ENCODE results near the gene KLHL28.

KLHL28 gene

GRCh38 chr14:44954750-44955149 is 7.0 kb downstream of the KLHL28 start:
- no peak for TF ChIP-seq CTCF (conservative IDR thresholded peaks at IDR 0.05; ENCODE audit: low read depth, low read length)
- H3K27me3 ChIP-seq (ENCODE audit: insufficient read depth, low read depth) = no peaks in the 10 kb centered on the region
- H3K9ac ChIP-seq = no peak overlapping the region
- H3K79me2 ChIP-seq (ENCODE audit: insufficient read depth, low read depth) = peaks cover 43% of the 10 kb centered on the region
- no peak overlapping the region for H3K4me3 ChIP-seq (IDR thresholded peaks at IDR 0.05; ENCODE audit: insufficient read depth, low read depth, low read length)
- H2AFZ ChIP-seq (ENCODE audit: low read depth) = no peak overlapping the region
- no peaks in the 10 kb centered on the region; the same call in 1 of the 2 replicates for H4K20me1 ChIP-seq (ENCODE audit: insufficient read depth)
- peaks cover 24% of the 10 kb centered on the region for H3K4me1 ChIP-seq (ENCODE audit: low read depth, poor library complexity, severe bottlenecking)
- no peaks in the 10 kb centered on the region for H3K36me3 ChIP-seq (ENCODE audit: insufficient read depth)
- no peak overlapping the region for H3K27ac ChIP-seq
- H3K4me2 ChIP-seq = no peak overlapping the region

- no peak overlapping the region for H3K4me2 ChIP-seq
- TF ChIP-seq CTCF (conservative IDR thresholded peaks at IDR 0.05; ENCODE audit: low read depth, low read length) = no peak
- no peak overlapping the region for H3K27ac ChIP-seq
- H3K4me1 ChIP-seq (ENCODE audit: low read depth, poor library complexity, severe bottlenecking) = peaks cover 2% of the 10 kb centered on the region
- H3K36me3 ChIP-seq (ENCODE audit: insufficient read depth) = no peaks in the 10 kb centered on the region
- no peaks in the 10 kb centered on the region; the same call in 1 of the 2 replicates for H4K20me1 ChIP-seq (ENCODE audit: insufficient read depth)
- H3K79me2 ChIP-seq (ENCODE audit: insufficient read depth, low read depth) = peaks cover 23% of the 10 kb centered on the region
- H3K4me3 ChIP-seq (IDR thresholded peaks at IDR 0.05; ENCODE audit: insufficient read depth, low read depth, low read length) = no peak overlapping the region
- no peak overlapping the region for H3K9ac ChIP-seq
- H2AFZ ChIP-seq (ENCODE audit: low read depth) = no peak overlapping the region
- H3K27me3 ChIP-seq (ENCODE audit: insufficient read depth, low read depth) = no peaks in the 10 kb centered on the region
Measured at GRCh38 chr14:44952391-44953110, 9.2 kb downstream of the KLHL28 start.

GRCh38 chr14:44951051-44951450 is 10.7 kb downstream of the KLHL28 start:
- Histone ChIP-seq H3K79me2 (ENCODE audit: insufficient read depth, low read depth) (peaks cover 8% of the 10 kb centered on the region; the same call in 1 of the 2 replicates), H3K27ac (no peak overlapping the region), H3K27me3 (ENCODE audit: insufficient read depth, low read depth) (no peaks in the 10 kb centered on the region), H2AFZ (ENCODE audit: low read depth) (no peak overlapping the region), H3K9ac (no peak overlapping the region), H3K4me2 (no peak overlapping the region), H4K20me1 (ENCODE audit: insufficient read depth) (no peaks in the 10 kb centered on the region), H3K36me3 (ENCODE audit: insufficient read depth) (no peaks in the 10 kb centered on the region), H3K4me3 (IDR thresholded peaks at IDR 0.05; ENCODE audit: insufficient read depth, low read depth, low read length) (no peak overlapping the region), H3K4me1 (ENCODE audit: low read depth, poor library complexity, severe bottlenecking) (no peaks in the 10 kb centered on the region)
- no peak for TF ChIP-seq CTCF (conservative IDR thresholded peaks at IDR 0.05; ENCODE audit: low read depth, low read length)

GRCh38 chr14:44945264-44945663 is 16.5 kb downstream of the KLHL28 start:
- Histone ChIP-seq H3K79me2 (ENCODE audit: insufficient read depth, low read depth) (no peaks in the 10 kb centered on the region), H3K9ac (no peak overlapping the region), H3K4me2 (no peak overlapping the region), H3K27ac (no peak overlapping the region), H4K20me1 (ENCODE audit: insufficient read depth) (no peaks in the 10 kb centered on the region), H3K27me3 (ENCODE audit: insufficient read depth, low read depth) (no peaks in the 10 kb centered on the region), H3K4me1 (ENCODE audit: low read depth, poor library complexity, severe bottlenecking) (no peaks in the 10 kb centered on the region), H2AFZ (ENCODE audit: low read depth) (no peak overlapping the region), H3K36me3 (ENCODE audit: insufficient read depth) (no peaks in the 10 kb centered on the region), H3K4me3 (IDR thresholded peaks at IDR 0.05; ENCODE audit: insufficient read depth, low read depth, low read length) (no peak overlapping the region)
- no peak for TF ChIP-seq CTCF (conservative IDR thresholded peaks at IDR 0.05; ENCODE audit: low read depth, low read length)

All from KMS-11 (cell line).